Gastrocnemius medialis (tissue), 4 donors: ENCODE data around the gene ADAMTSL1.

Experiments
- CTCF ChIP-seq, 5 experiments: fragments of 450-650 bp in 3 of 5; fragments of 200-600 bp in 2 of 5; sonication (generic) in 2 of 5; IDR thresholded peaks in 4 of 5; conservative IDR thresholded peaks in 1 of 5; 1 replicate in 4 of 5; 2 replicates in 1 of 5; pipeline ENCODE4 v1.5.1; 2016 to 2019; ENCODE audit warnings: antibody characterized with exemption in 5 of 5, mild to moderate bottlenecking in 3 of 5, moderate library complexity in 3 of 5
- POLR2A ChIP-seq, 2 donors: fragments of 450-650 bp; IDR thresholded peaks; one replicate each; pipeline ENCODE4 v1.6.1; 2017; ENCODE audit warnings: antibody characterized with exemption in 2 of 2, mild to moderate bottlenecking in 2 of 2, moderate library complexity in 2 of 2

- TF ChIP-seq CTCF (IDR thresholded peaks at IDR 0.05 in 4 of 5, conservative IDR thresholded peaks at IDR 0.05 in 1 of 5) (no peak), POLR2A (IDR thresholded peaks at IDR 0.05) (no peak)
These were observed 128.0 kb downstream of the ADAMTSL1 start for GRCh38 chr9:18601956-18602355.
